SK-N-SH (cell line): ENCODE data around the gene ATG16L1. TPM values are rescaled to one million over a fixed set of nuclear protein-coding genes. Genes with fewer than 3 reads are reported as not detected.

Source experiments
- CTCF ChIA-PET: fragments of 300-600, 350-600 bp; formaldehyde crosslinking; extraction: SDS; loops from one replicate; lab custom pipeline; 2021; lab: Yijun Ruan, JAX
- POLR2A ChIA-PET: fragments of 350-600 bp; sonication (Branson Sonifier 250); formaldehyde crosslinking; extraction: SDS; loops from one replicate; lab custom pipeline; 2020; ENCODE audit warnings: antibody characterized with exemption, inconsistent platforms; lab: Yijun Ruan, JAX
- DNase-seq: peaks from one replicate; pipeline ENCODE4 v3.0.0; 2012
- H2AFZ ChIP-seq: fragments of 200-600 bp; sonication (generic); 2 replicates; pipeline ENCODE4 v1.8.1; 2016; ENCODE audit warnings: antibody characterized with exemption, mild to moderate bottlenecking, low read depth
- H3F3A ChIP-seq: fragments of 200-600 bp; sonication (generic); replicated peaks from 2 replicates; pipeline ENCODE3; 2016; ENCODE audit warnings: antibody characterized with exemption, mild to moderate bottlenecking; ENCODE audit not compliant: insufficient read depth
- H3K27ac ChIP-seq, 2 experiments: fragments of 200-500 bp in 1 of 2; fragments of 200-600 bp in 1 of 2; sonication (Bioruptor generic) in 1 of 2; sonication (generic), shearing (Covaris generic) in 1 of 2; 2 replicates each; pipeline versions ENCODE4 v1.5.1 to v1.6.1; 2014 to 2016; ENCODE audit warnings: low read depth in 2 of 2, inconsistent platforms in 1 of 2, low read length in 1 of 2, mild to moderate bottlenecking in 1 of 2, mixed read lengths in 1 of 2
- H3K27me3 ChIP-seq: fragments of 200-600 bp; sonication (generic), shearing (Covaris generic); 2 replicates; pipeline ENCODE4 v1.6.1; 2016; ENCODE audit warnings: mixed run types; ENCODE audit not compliant: insufficient read depth
- H3K36me3 ChIP-seq, 2 experiments: fragments of 200-500 bp in 1 of 2; fragments of 200-600 bp in 1 of 2; sonication (Bioruptor generic) in 1 of 2; sonication (generic) in 1 of 2; replicated peaks in 1 of 2; 2 replicates each; pipeline versions ENCODE3 to v1.5.1; 2014 to 2016; ENCODE audit warnings: low read length in 1 of 2, mild to moderate bottlenecking in 1 of 2; ENCODE audit not compliant: insufficient read depth in 2 of 2, control insufficient read depth in 1 of 2
- H3K4me1 ChIP-seq, 2 experiments: fragments of 200-500 bp in 1 of 2; fragments of 200-600 bp in 1 of 2; sonication (Bioruptor generic) in 1 of 2; sonication (generic), shearing (Covaris generic) in 1 of 2; 2 replicates each; pipeline versions ENCODE4 v1.5.1 to v1.6.1; 2014 to 2016; ENCODE audit warnings: low read depth in 1 of 2, low read length in 1 of 2, mixed run types in 1 of 2; ENCODE audit not compliant: insufficient read depth in 2 of 2, control insufficient read depth in 1 of 2
- H3K4me2 ChIP-seq: fragments of 200-600 bp; sonication (generic), shearing (Covaris generic); 2 replicates; pipeline ENCODE4 v1.6.1; 2017; ENCODE audit warnings: mixed run types
- H3K4me3 ChIP-seq, 2 experiments: fragments of 200-500 bp in 1 of 2; fragments of 200-600 bp in 1 of 2; sonication (Bioruptor generic) in 1 of 2; sonication (generic), shearing (Covaris generic) in 1 of 2; 2 replicates each; pipeline versions ENCODE4 v1.5.1 to v1.8.1; 2014 to 2016; ENCODE audit warnings: low read depth in 2 of 2, inconsistent platforms in 1 of 2, low read length in 1 of 2, mild to moderate bottlenecking in 1 of 2, mixed read lengths in 1 of 2, moderate library complexity in 1 of 2
- H3K79me2 ChIP-seq: fragments of 200-600 bp; sonication (generic); 2 replicates; pipeline ENCODE4 v1.8.1; 2017; ENCODE audit warnings: mild to moderate bottlenecking; ENCODE audit not compliant: insufficient read depth
- H3K9ac ChIP-seq: fragments of 200-600 bp; sonication (generic); 2 replicates; pipeline ENCODE4 v1.6.1; 2017; ENCODE audit warnings: mixed run types
- H3K9me2 ChIP-seq: fragments of 200-600 bp; sonication (generic); 2 replicates; pipeline ENCODE4 v1.6.1; 2017; ENCODE audit warnings: mixed run types
- H3K9me3 ChIP-seq: fragments of 200-600 bp; sonication (generic); 2 replicates; pipeline ENCODE4 v1.6.1; 2017; ENCODE audit warnings: mixed run types, mild to moderate bottlenecking, moderate library complexity
- H4K20me1 ChIP-seq: fragments of 200-600 bp; sonication (generic); 2 replicates; pipeline ENCODE4 v1.6.1; 2017; ENCODE audit warnings: mild to moderate bottlenecking, mixed run types; ENCODE audit not compliant: insufficient read depth
- CHD2 ChIP-seq: fragments of 150-350 bp; IDR thresholded peaks from 2 replicates; pipeline ENCODE4 v1.6.1; 2018; ENCODE audit warnings: low read length; ENCODE audit not compliant: partially characterized antibody
- ELF1 ChIP-seq: IDR thresholded peaks from 2 replicates; pipeline ENCODE4 v1.4.0; 2012
- EP300 ChIP-seq, 2 experiments: IDR thresholded peaks; 2 replicates each; pipeline versions ENCODE4 v1.4.0 to v1.6.1; 2012; ENCODE audit warnings: borderline replicate concordance in 1 of 2, low read depth in 1 of 2, low read length in 1 of 2
- EZH2phosphoT487 ChIP-seq: fragments of 200-600 bp; sonication (generic); IDR thresholded peaks from 2 replicates; pipeline ENCODE4 v1.6.1; 2017; ENCODE audit warnings: low read depth, mixed run types, mild to moderate bottlenecking, antibody characterized with exemption, moderate library complexity, borderline replicate concordance
- FOXJ3 ChIP-seq: sonication (generic); formaldehyde crosslinking; IDR thresholded peaks from 2 replicates; pipeline ENCODE4 v1.5.1; 2020; ENCODE audit warnings: mild to moderate bottlenecking, missing genetic modification reagents
- GATA2 ChIP-seq: sonication (generic); formaldehyde crosslinking; IDR thresholded peaks from 2 replicates; pipeline ENCODE4 v1.5.0; 2020; ENCODE audit warnings: mild to moderate bottlenecking, missing genetic modification reagents
- NFIC ChIP-seq: IDR thresholded peaks from 2 replicates; pipeline ENCODE4 v1.4.0; 2012; ENCODE audit warnings: borderline replicate concordance
- PBX3 ChIP-seq: IDR thresholded peaks from 2 replicates; pipeline ENCODE4; 2012
- RAD21 ChIP-seq: IDR thresholded peaks from 2 replicates; pipeline ENCODE4 v1.6.1; 2012; ENCODE audit warnings: mild to moderate bottlenecking, low read length
- RFX5 ChIP-seq: IDR thresholded peaks from 2 replicates; pipeline ENCODE4 v1.6.1; 2012; ENCODE audit warnings: mild to moderate bottlenecking, improper control_type of control experiment, low read length
- RXRA ChIP-seq: IDR thresholded peaks from 2 replicates; pipeline ENCODE4 v1.4.0; 2012; ENCODE audit warnings: low read depth, mild to moderate bottlenecking, borderline replicate concordance
- SMC3 ChIP-seq: IDR thresholded peaks from 2 replicates; pipeline ENCODE4 v1.6.1; 2012; ENCODE audit warnings: low read depth, low read length, improper control_type of control experiment
- TEAD4 ChIP-seq: IDR thresholded peaks from 2 replicates; pipeline ENCODE4 v1.4.0; 2012; ENCODE audit warnings: mild to moderate bottlenecking, borderline replicate concordance; ENCODE audit not compliant: insufficient read depth
- ZBTB33 ChIP-seq: IDR thresholded peaks from 2 replicates; pipeline ENCODE4 v1.4.0; 2012; ENCODE audit warnings: low read depth, borderline replicate concordance
- WGBS: methylation state at CpG from one replicate; pipeline ENCODE4 v1.1.6; 2017; ENCODE audit warnings: low lambda C conversion rate; 5-methylcytosine and 5-hydroxymethylcytosine counted together
- polyA plus RNA-seq, 3 experiments: library from polyadenylated mRNA; depleted of rRNA; stranded (reverse); fragments of >200 nt; gene quantifications; 2 replicates each; pipeline ENCODE4 v1.2.3, GENCODE V29; 2012
- TF ChIP-seq, protein P1 (sequence below): IDR thresholded peaks from 2 replicates; pipeline ENCODE4 v1.4.0; 2012; ENCODE audit warnings: low read depth
- TF ChIP-seq, protein P2 (sequence below): fragments of 150-350 bp; IDR thresholded peaks from 2 replicates; pipeline ENCODE4 v1.6.1; 2016; ENCODE audit warnings: mild to moderate bottlenecking, low read depth, low read length

ATG16L1 gene
- polyA plus RNA-seq, 1 of the 3 experiments (the other 2 are of a cell fraction): 22.2 TPM

DNA sequence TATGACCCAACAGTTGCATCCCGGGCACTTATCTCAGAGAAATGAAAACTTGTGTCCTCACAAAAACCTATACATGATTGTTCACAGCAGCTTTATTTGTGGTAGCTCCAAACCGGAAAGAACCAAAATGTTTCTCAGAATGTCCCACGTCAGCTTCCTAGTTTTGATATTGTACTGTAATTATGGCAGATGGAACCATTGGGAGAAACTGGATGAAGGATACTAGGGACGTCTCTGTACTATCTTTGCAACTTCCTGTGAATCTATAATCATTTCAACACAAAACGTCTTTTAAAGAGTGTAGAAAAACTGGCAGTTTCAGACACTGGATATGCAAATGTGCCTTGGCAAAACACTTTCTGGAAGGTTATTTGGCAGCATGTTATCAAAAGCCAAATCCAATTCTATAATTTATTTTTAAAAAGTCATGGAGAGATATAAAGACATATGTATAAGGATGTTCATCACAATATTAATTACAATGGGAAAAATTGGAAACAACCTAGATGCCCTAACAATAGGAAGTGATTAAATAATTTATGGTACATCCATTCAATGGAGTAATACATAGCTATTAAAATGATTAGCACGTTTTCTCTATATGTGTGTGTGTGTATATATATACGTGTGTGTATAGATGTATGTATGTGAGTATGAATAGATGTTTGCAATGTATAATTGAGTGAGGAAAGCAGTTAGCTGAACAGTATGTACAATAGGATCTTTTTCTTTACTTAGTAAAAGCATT lies 65.9 kb downstream of the ATG16L1 start:
- Histone ChIP-seq H3K36me3 (no peaks in the 10 kb centered on the region), H3K4me3 (no peak overlapping the region), H3K9me2 (no peaks in the 10 kb centered on the region), H3K4me1 (peaks cover 0 to 5% of the 10 kb centered on the region in 2 experiments; a peak in 1 of 4 replicates), H3K27me3 (peaks cover 3% of the 10 kb centered on the region; the same call in 1 of the 2 replicates), H3K9ac (no peak overlapping the region), H3F3A (no peaks in the 10 kb centered on the region), H3K27ac (no peak overlapping the region), H3K79me2 (no peaks in the 10 kb centered on the region), H3K9me3 (no peaks in the 10 kb centered on the region), H4K20me1 (no peaks in the 10 kb centered on the region), H2AFZ (no peak overlapping the region), H3K4me2 (no peak overlapping the region)
- no peak for DNase-seq
- ChIA-PET CTCF (interaction anchor here (0.9 to 1.4 kb wide), 2 partner anchors 16 to 36 kb away, joined by 3 read pairs; no protein-coding TSS in a partner anchor), POLR2A (no interaction called here)
- no peak for TF ChIP-seq ZBTB33
- no peak for TF ChIP-seq RXRA
- no peak for TF ChIP-seq EZH2phosphoT487
- TF ChIP-seq PBX3: no peak
- TF ChIP-seq, protein P1, sequence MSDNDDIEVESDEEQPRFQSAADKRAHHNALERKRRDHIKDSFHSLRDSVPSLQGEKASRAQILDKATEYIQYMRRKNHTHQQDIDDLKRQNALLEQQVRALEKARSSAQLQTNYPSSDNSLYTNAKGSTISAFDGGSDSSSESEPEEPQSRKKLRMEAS: no peak
- TF ChIP-seq GATA2 (CRISPR knock-in tag): no peak
- TF ChIP-seq SMC3: no peak
- TF ChIP-seq, protein P2, sequence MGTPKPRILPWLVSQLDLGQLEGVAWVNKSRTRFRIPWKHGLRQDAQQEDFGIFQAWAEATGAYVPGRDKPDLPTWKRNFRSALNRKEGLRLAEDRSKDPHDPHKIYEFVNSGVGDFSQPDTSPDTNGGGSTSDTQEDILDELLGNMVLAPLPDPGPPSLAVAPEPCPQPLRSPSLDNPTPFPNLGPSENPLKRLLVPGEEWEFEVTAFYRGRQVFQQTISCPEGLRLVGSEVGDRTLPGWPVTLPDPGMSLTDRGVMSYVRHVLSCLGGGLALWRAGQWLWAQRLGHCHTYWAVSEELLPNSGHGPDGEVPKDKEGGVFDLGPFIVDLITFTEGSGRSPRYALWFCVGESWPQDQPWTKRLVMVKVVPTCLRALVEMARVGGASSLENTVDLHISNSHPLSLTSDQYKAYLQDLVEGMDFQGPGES: no peak
- TF ChIP-seq EP300 (IDR thresholded peaks at IDR 0.05; ENCODE audit: borderline replicate concordance in 1 of 2, low read depth in 1 of 2, low read length in 1 of 2): no peak
- no peak for TF ChIP-seq FOXJ3 (CRISPR knock-in tag)
- TF ChIP-seq RAD21: no peak
- no peak for TF ChIP-seq CHD2
- TF ChIP-seq NFIC: no peak
- no peak for TF ChIP-seq TEAD4
- TF ChIP-seq ELF1: no peak
- TF ChIP-seq RFX5: no peak
- WGBS: 78% methylated on average over 7 of the region's 7 CpGs
